Kidney glomerular epithelial cell (primary cell): Measurements from ENCODE around the gene RGS13.

Experiments
- DNase-seq: peaks from one replicate; lab custom pipeline; 2025; lab: John Stamatoyannopoulos, UW

RGS13 gene, protein sequence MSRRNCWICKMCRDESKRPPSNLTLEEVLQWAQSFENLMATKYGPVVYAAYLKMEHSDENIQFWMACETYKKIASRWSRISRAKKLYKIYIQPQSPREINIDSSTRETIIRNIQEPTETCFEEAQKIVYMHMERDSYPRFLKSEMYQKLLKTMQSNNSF

DNA sequence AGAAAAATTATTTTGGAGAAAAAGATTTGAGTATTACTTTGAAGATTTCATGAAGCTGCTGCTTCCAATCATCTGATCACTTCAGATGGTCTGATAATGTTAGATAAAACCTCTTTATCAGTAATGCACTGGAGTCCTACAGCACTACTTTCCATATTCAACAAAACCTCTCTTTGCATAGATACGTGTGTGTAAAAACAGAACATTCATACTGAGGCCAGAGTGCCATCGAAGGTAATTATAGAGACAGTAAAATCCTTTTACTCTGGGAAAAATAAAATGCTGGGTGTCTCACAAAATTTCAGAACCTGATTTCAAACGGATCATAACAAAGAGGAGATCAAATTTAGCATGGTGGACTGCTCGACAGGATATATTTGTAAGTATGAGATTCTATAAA lies at the start of gene RGS13:
Gene RGS13, plus strand, starts transcription at position 209 of the 400 bp plus-strand sequence. CDS start 8,188 bp downstream, outside the sequence.
- no peak for DNase-seq

DNA sequence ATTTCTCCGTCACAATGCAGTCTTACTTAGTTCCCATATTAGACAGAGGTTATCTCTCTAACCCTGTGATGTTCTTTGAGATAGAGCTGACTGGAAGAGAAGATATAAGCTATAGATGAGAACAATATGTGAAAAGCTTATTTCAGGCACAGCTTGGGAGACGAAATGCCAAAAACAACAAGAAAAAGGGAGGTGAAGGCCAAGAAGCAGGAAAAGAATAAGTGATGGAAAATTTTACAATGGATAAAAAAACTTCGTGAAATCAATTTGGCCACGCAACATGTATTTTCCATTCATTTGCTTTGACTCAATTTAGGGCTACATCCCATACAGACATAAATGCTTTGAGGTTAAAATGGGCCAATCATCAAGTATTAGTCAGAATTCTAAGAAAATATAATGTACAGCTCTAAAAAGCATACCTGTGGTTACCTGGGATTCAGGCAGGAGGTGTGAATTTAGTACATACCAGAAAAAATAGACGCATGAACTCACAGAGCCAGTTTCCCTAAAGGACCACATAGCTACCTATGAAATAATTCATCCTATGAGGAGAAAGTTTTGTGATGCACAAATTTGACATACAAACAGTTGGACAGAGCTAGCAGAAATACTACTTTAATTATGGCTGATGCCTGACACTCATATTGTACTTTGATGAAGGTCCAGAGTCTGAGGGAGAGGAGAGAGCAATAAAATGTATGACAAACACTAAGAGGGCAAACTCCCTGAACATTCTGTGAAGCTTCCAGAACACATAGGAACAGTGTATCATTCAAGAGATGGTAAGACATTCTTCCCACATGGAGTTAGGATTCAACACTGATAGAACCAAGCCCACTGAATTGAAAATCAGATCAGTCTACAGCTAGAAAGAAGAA lies 48.3 kb upstream of the RGS13 start:
- DNase-seq: no peak

DNA sequence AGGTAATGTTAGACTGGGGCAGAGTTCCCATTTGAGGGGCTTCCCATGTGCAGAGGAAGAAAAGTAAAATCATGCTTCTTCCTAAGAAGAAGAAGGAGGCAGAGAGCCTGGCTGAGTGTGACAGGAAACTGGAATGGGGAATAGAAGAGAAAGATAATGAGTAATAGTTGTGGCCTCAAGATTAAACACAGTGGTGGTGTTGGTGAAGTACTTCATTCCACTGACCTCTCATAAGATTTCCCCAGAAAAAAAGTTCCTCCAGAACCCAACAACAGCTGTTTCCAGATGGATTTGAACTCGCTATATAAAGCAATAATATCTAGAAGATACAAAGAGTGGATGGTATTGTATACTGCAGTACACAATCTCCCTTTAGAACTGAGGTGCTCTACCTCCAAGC lies 47.4 kb upstream of the RGS13 start:
- no peak for DNase-seq

DNA sequence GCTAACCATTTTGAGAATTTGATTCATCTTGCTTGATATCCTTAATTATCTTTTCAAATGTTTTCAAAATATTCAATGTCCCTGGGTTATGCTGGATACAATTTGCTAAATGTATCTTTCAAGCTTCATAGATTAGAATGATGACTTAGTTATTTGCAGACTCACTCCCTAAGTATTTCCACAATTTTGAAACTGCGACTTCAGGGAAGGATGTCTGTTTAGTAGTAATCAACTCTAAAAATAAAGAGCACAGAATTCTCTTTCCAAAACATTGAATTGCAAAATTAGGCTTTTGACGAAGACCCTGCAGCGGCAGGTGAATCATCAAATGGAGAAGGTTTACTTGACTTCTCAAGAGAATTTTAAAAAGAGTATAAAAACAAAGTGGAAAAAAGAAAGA lies 46.1 kb upstream of the RGS13 start:
- no peak for DNase-seq

DNA sequence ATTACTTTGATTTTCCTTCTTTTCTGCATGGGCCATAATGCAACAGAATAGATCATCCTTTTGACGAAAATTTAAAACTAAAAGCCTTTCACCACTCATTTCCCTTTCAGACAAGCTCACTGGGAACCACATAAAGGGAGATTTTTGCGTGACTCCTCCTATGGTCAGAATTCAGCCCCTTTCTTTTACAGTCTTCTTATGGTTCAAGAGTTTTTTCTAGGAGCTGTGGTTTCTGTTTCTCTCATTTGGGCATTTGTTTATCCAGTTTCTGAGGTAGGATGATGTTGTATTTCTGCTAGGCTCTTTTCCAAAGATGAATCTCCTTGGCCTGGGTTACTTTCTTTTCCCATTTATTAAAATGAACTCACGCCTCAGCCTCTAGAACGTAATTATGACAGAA lies 43.4 kb upstream of the RGS13 start:
- DNase-seq: no peak

DNA sequence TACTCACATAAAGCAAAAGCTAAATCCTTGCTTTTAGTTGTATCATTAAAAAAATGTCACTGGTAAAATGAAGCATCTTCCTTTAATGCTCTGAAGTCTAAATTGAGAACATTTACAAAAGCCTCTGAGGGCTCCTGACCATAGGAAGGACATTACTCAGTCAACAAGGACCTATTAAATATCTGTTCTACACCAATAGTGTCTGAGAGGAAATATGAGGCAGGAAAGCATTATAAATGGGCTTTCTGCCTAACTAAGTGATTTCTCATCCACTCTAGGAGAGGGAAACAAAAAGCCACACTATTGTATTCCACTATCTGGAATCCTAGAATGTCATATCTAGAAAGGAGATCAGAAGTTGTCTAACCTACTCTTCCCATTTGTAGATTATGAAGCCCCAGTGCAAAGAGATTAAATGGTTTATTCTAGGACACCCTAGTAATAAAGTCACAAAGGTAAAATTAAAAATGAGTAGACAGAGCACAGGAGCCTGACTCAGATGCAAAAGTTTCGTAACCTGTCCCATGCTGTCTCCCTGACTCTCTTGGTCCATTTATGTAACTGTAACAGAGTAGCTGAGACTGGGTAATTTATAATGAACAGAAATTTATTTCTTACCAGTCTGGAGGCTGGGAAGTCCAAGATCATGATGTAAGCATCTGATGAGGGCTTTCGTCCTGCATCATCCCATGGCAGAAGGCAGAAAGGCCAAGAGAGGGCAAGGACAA lies 42.8 kb upstream of the RGS13 start:
- DNase-seq: no peak

DNA sequence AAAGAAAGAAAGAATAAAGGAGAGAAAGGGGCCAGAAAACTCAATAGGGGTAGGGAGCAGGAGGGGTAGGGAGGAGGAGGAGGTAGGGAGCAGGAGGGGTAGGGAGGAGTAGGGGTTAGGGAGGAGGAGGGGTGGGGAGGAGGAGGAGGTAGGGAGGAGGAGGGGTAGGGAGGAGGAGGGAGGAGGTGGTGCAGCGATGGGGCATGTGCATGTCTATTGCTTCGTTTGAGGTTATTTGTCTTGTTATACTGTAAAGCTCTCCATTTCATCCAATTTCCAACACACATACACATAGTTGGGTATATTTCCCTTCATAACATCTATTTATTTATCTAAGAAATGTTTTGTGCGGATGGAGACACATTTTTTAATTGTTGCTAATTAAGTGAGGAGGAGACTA lies 40.6 kb upstream of the RGS13 start:
- DNase-seq: no peak

DNA sequence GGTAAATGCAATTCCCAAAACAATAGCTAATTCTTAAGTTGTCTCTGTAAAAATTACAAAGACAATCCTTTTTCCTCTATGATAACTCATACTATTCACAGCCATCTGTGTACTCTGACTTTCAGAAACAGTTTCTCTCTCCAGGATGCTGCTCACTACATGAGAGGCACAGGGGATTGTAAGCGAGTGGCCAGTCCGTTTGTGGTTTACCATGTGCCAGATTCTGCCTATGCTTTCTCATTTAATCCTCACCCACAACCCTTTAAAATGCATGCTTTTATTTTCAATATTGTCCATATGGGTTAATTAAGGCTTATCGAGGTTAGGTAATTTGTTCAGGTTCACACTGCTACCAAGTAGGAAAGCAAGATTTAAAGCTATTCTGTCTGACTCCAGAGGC lies 37.4 kb upstream of the RGS13 start:
- DNase-seq: no peak

DNA sequence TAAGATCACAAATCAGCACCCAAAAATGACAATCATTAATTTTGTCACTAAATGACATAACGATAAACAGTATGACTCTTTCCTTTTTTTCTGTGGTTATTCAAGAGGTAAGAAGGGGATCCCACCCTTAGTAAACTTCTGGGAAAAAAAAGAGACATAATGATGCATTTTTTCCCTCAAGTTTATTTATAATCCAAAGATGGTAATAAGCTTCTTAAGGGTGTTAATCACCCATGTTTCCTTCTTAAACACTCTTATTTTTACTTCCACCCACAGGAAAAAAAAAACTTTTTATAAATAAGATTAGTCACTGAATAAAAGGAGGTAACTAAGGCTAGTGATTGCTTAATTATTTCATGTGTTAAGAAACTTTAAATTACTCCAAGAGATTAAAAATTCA lies 35.7 kb upstream of the RGS13 start:
- no peak for DNase-seq

DNA sequence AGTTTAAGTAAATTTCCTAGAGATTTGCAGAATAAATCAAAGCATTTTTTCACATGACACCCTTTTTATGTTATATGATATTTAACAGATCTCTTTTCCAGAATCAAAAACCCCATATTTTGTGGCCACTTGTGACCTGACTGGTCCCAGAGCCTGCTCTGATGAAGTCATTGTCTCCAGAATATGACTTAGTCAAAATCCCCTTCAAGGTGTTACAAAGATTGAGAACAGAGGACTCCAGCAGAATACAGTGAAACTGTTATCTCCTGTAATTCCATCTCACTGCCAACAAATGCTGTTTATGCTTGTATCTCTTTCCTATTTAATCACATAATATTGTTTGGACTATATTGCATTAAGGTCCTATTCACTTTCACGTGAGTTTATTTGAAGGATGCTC lies 34.8 kb upstream of the RGS13 start:
- DNase-seq: no peak

DNA sequence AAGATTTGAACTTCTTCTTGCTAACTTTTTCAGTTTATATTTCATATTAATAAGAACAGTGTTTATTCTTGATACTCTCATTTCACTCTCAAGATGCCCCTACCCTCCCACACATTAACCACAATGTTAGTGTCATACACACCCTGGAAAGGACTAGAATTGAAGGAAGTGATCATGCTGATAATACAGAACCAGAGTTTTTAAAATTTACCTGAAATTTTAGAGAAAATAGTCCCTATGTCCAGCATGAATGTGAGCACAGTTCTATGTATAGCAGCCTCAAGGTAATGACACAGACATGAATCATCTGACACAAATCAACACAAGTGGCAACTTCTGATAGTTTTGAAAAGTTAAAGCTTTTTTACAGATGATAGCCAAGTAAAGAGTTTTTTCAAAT lies 34.4 kb upstream of the RGS13 start:
- DNase-seq: no peak

DNA sequence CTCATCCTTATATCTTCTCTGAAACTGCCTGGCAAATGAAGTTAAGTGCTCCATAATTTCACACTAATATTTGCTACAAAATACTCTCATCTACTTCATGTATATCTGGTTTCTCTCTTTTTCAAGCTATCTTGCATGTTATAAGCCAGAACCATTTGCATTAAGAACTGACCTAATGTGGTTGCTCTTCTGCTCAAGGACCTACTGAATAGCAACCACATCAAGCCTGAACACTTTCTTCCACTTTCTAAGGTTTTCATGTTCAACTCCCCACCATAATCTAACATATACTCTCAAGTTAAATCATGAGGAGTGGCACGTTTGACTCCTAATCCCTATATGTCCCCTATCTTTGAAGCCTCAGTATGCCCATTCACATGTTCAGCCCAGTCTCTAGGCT lies 33.2 kb upstream of the RGS13 start:
- no peak for DNase-seq

DNA sequence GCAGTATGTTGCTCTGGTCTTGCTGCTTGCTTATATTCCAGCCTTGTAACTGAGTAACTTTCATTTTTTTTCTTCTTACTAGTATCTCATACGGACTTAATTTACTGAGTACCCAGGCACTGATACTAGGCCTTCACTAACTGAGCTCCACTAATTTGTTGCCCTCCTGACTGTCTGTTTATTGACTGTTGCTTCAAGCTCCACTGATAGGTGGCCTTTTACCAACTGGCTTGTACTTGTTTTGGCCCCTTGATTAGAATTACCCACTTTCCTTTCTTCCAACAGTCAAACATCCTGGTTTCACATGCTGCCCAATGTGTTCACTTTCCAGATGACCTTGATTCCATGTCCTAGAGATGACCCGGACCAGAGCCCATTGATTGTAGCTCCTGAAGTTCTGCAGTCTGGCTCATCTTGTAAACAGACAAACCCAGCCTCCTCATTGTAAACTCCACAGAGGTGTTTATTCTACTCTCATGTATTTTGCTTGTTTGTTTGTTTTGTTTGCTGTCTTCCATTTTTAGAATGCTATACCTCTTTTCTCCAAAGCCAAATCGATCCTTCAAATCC lies 32.6 kb upstream of the RGS13 start:
- DNase-seq: no peak

DNA sequence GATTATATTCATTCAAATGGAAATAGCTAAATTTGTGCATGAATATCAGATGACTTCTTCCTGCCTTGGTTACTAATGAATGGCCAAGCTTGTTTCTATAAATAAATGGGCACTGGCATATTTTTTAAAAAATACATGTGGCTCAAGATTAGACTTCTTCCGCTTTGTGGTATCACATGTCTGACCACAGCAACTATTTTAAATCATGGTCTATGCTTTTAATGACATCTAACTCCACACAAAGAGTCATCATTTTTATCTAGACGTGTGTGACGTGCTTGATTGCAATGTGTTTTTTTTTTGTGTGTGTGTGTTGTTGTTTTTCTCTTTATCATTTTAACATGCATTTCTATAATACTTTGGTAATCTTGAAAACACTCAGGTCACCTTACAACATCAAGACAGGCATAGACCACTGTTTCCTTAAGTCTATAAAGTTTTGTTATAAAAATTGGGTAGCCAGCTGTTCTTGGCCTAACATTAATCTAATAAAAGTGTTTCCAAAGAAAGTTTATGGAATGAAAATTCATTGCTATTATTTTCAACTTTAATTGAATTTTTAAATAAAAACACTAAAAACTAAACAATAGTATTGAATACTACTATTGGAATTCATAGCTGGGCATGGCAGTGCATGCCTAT lies 30.8 kb upstream of the RGS13 start:
- DNase-seq: no peak

DNA sequence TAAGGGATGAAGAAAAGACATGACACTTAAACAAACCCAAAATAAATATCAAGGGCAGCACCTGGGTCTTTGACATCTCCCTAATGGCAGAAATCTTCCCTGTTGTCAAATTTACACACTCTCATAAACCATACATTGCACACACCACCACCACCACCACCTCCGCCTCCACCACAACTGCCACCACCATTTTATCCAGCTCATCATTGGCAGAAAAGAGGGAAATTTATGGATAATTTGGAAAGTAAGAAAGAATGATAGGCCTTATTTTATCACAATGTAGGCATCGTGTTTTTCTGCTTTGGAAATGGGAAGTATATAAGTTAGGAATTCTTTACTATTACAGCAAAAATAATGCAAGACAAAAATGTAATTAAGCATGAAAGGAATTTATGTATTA lies 27.3 kb upstream of the RGS13 start:
- DNase-seq: no peak

DNA sequence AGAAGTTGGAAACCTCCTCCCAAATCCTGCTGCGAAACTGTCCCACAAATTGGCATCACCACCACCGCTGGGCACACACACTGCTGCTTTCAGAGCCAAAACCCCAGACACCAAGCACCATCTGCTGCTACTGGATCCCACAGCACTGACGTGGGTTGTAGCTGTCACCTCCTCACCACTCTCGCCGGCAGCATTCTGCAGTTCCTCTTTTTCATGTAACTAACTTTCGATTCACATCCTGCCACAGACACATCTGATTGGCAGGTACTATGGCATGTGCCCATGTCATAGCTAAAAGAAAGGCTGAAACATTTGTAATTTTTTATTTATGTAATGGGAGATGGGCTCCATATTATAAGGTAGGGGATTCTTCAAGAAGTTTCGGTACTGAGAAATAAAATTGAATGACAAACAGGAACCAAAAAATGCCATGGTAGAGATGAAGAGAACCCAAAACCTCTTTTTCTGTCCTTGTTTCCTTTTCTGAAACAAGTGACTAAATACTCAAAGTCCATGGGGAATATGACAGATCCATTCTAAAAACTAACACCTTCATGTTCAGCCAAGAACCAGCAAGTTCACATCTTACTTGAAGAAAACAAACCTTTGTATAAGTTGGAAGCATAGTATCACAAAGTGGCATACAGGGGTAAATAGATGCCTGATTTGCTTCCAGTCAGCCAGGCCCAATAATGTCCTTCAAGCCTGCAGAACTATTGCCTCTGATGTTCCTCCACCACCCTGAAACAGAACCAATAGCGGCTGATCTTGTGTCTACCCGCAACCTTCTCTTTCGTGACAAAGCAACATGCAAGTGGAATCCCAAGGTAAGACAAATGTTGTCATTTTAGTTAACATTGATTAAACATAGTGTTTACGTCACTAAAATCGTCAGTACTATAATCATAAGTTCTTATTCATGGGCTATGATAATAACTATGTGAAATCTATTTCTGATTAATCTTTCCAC lies 26.6 kb upstream of the RGS13 start:
- no peak for DNase-seq

DNA sequence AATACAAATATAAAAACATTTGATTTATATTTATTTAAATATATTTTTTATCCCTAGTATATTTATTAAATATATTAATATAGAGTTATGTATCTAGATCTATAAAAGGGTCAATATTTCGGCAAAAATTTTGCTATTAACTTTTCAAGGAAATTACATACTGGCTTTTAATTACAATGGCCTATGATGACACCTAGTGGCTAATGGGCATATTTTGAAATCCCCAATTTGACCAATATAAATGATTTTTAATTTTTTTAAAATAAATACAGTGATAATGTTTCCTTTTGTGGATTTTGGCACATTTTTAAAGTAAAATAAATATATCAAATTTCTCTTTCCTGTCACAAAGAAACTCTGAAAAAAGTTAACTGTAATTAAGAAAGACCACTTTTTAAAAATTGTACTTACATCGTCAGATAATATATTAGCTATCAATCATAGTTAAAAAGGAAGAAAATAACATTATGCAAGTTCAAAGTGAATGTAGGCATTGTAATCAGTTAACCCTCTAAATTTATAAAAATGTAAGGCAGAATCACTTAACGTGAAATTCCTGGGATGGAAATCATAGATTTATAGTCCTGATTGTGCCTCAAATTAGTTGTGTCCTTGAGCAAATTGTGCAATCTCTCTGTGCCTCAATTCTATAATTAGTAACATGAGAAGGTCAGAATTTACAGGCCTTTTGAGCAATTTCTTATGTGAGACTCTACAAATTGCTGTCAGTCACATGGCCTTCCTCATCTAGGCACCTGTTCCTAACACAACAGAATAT lies 25.6 kb upstream of the RGS13 start:
- no peak for DNase-seq

DNA sequence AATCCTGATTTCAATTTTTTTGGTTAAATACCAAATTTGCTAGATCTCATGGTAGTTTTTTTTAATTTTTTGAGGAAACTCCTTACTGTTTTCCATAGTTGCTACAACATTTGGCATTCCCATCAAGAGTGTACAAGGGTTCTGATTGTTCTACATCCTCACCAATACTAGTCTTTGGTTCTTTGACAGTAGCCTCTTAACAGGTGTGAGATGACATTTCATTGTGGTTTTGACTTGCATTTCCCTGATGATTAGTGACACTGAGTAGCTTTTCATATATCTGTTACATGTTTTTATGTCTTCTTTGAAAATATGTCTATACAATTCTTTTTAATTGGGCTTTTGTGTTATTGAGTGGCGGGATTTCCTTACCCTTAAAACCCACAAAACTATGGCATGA lies 20.9 kb upstream of the RGS13 start:
- no peak for DNase-seq

DNA sequence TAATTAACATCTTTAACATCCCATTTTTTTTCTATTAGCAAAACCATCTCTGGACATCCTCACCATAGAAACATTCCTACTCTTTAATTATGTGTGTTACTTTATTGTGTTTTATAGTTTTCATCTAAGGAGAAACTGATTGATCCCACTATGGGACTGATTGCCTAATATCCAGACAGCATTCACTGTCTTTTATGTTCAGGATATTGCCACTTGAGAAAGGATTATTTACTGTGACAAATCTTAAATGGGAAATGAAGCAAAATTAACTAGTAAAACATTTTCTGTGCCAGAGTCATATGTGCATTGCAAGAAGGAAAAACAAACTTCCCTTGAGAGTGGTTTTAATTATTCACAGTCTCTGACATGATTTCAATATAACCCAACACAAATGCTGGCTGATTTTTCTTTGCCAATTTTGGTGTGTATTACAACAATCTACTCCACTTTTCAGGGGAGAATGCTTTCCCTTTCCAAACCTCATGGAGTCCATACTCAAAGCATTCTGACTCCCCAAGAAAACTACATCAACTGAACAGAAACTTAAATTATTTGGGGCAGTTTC lies 15.8 kb upstream of the RGS13 start:
- no peak for DNase-seq
